GM19239 (cell line): Measurements from ENCODE around the gene MBLAC1.

ENCODE experiments used
- DNase-seq: peaks from one replicate; pipeline ENCODE4 v3.0.0; 2011; ENCODE audit warnings: low spot score; ENCODE audit not compliant: insufficient read length
- FAIRE-seq: peaks from 2 replicates; lab custom pipeline; 2011; peaks lifted over from hg19 to GRCh38; lab: Jason Lieb, UNC

MBLAC1 gene

GRCh38 chr7:100126931-100127865 lies at the start of gene MBLAC1:
Gene MBLAC1 (plus strand): TSS chr7:100126967. CDS start chr7:100127396, 429 bp downstream.
- FAIRE-seq (peak; percentile 89), DNase-seq (peak; percentile 72)

- FAIRE-seq (no peak), DNase-seq (no peak)
Measured at GRCh38 chr7:100077205-100077604, 49.6 kb upstream of the MBLAC1 start.

- FAIRE-seq (no peak), DNase-seq (no peak)
Measured at GRCh38 chr7:100079024-100079560, 47.7 kb upstream of the MBLAC1 start.

- FAIRE-seq = no peak
- no peak for DNase-seq
Measured at GRCh38 chr7:100080907-100081534, 45.7 kb upstream of the MBLAC1 start.

GRCh38 chr7:100081535-100082102 lies 45.1 kb upstream of the MBLAC1 start, which contains the start of gene ZNF3:
Gene ZNF3 (minus strand): TSS chr7:100081723. CDS start chr7:100077357, 4,366 bp downstream.
- peak; percentile 87 for DNase-seq
- FAIRE-seq = peak; percentile 98

GRCh38 chr7:100082978-100083377 lies 43.8 kb upstream of the MBLAC1 start:
- FAIRE-seq (no peak), DNase-seq (no peak)

GRCh38 chr7:100085515-100085914 lies 41.3 kb upstream of the MBLAC1 start:
- FAIRE-seq = no peak
- DNase-seq = no peak

- no peak for DNase-seq
- FAIRE-seq = no peak
Measured at GRCh38 chr7:100087055-100087750, 39.6 kb upstream of the MBLAC1 start.

- FAIRE-seq (no peak), DNase-seq (no peak)
Measured at GRCh38 chr7:100088095-100088620, 38.6 kb upstream of the MBLAC1 start.

- FAIRE-seq (peak; percentile 84), DNase-seq (peak; percentile 72)
Measured at GRCh38 chr7:100088621-100089457, 37.9 kb upstream of the MBLAC1 start, which contains the start of gene COPS6. Gene COPS6 (plus strand): TSS chr7:100088969. CDS start chr7:100088991, 22 bp downstream.

- no peak for FAIRE-seq
- no peak for DNase-seq
Measured at GRCh38 chr7:100089458-100090196, 37.1 kb upstream of the MBLAC1 start.

GRCh38 chr7:100090527-100091410 lies 36.0 kb upstream of the MBLAC1 start:
- FAIRE-seq (no peak), DNase-seq (no peak)

GRCh38 chr7:100091411-100092181 lies 35.2 kb upstream of the MBLAC1 start:
- no peak for DNase-seq
- no peak for FAIRE-seq

- FAIRE-seq (no peak), DNase-seq (no peak)
Measured at GRCh38 chr7:100093054-100093453, 33.7 kb upstream of the MBLAC1 start.

GRCh38 chr7:100093498-100093897 lies 33.3 kb upstream of the MBLAC1 start:
- no peak for DNase-seq
- no peak for FAIRE-seq

- FAIRE-seq (no peak), DNase-seq (no peak)
Measured at GRCh38 chr7:100093925-100094486, 32.8 kb upstream of the MBLAC1 start.
